MM.1S (cell line): ENCODE results near the gene ACSL1.
A peak's percentile ranks its signal among the peaks of the same experiment; 100 is the strongest.

Source experiments
- DNase-seq: peaks from one replicate; pipeline ENCODE4 v3.0.0-alpha.2; 2015
- H2AFZ ChIP-seq: fragments of 300-600 bp; sonication (generic); 2 replicates; pipeline ENCODE4 v1.6.0; 2016; ENCODE audit warnings: antibody characterized with exemption, low read length
- H3F3A ChIP-seq: fragments of 300-600 bp; sonication (generic); 2 replicates; pipeline ENCODE4 v1.6.1; 2016; ENCODE audit warnings: mild to moderate bottlenecking, antibody characterized with exemption, low read length, moderate library complexity, mixed read lengths; ENCODE audit not compliant: insufficient read depth
- H3K27ac ChIP-seq: fragments of 300-600 bp; sonication (generic); 2 replicates; pipeline ENCODE4 v1.5.1; 2016; ENCODE audit warnings: mild to moderate bottlenecking, low read length
- H3K27me3 ChIP-seq: fragments of 300-600 bp; sonication (generic); replicated peaks from 2 replicates; pipeline ENCODE4 v1.6.0; 2016; ENCODE audit warnings: low read length; ENCODE audit not compliant: insufficient read depth
- H3K36me3 ChIP-seq: fragments of 300-600 bp; sonication (generic); replicated peaks from 2 replicates; pipeline ENCODE4 v1.6.1; 2016; ENCODE audit warnings: mild to moderate bottlenecking, low read length, mixed read lengths; ENCODE audit not compliant: insufficient read depth
- H3K4me1 ChIP-seq: fragments of 300-600 bp; sonication (generic); 2 replicates; pipeline ENCODE4 v1.6.1; 2016; ENCODE audit warnings: low read length, mixed read lengths
- H3K4me2 ChIP-seq: fragments of 300-600 bp; sonication (generic); 2 replicates; pipeline ENCODE4 v1.6.0; 2016; ENCODE audit warnings: low read depth, low read length
- H3K4me3 ChIP-seq: fragments of 300-600 bp; sonication (generic); 2 replicates; pipeline ENCODE4 v1.5.1; 2016; ENCODE audit warnings: low read length, mixed read lengths
- H3K79me2 ChIP-seq: fragments of 300-600 bp; sonication (generic); 2 replicates; pipeline ENCODE4 v1.6.1; 2016; ENCODE audit warnings: mixed run types, low read length, mixed read lengths
- H3K9ac ChIP-seq: fragments of 300-600 bp; sonication (generic); 2 replicates; pipeline ENCODE4 v1.6.1; 2016; ENCODE audit warnings: low read length, mixed read lengths
- H3K9me2 ChIP-seq: fragments of 300-600 bp; sonication (generic); replicated peaks from 2 replicates; pipeline ENCODE4 v1.6.1; 2016; ENCODE audit warnings: mild to moderate bottlenecking, low read length, mixed read lengths; ENCODE audit not compliant: insufficient read depth
- H3K9me3 ChIP-seq: fragments of 300-600 bp; sonication (generic); replicated peaks from 2 replicates; pipeline ENCODE4 v1.6.1; 2016; ENCODE audit warnings: mild to moderate bottlenecking, low read length, mixed read lengths; ENCODE audit not compliant: insufficient read depth
- H4K20me1 ChIP-seq: fragments of 300-600 bp; sonication (generic); 2 replicates; pipeline ENCODE4 v1.6.1; 2016; ENCODE audit warnings: mild to moderate bottlenecking, low read length, moderate library complexity, mixed read lengths; ENCODE audit not compliant: insufficient read depth
- CTCF ChIP-seq: fragments of 300-600 bp; sonication (generic); IDR thresholded peaks from 2 replicates; pipeline ENCODE4 v1.5.1; 2016; ENCODE audit warnings: antibody characterized with exemption, low read length, mixed read lengths
- EZH2 ChIP-seq: fragments of 300-600 bp; sonication (generic); optimal IDR thresholded peaks from 2 replicates; pipeline ENCODE3; 2017; ENCODE audit warnings: low read depth, mild to moderate bottlenecking, antibody characterized with exemption, low read length, mixed read lengths
- EZH2phosphoT487 ChIP-seq: fragments of 300-600 bp; sonication (generic); IDR thresholded peaks from 2 replicates; pipeline ENCODE4 v1.6.1; 2018; ENCODE audit warnings: antibody characterized with exemption, low read length

Gene ACSL1

GRCh38 chr4:184825896-184826690 lies at the start of gene ACSL1:
ACSL1 (minus strand) TSS chr4:184825968; CDS start chr4:184803514, 22,454 bp downstream.
- Histone ChIP-seq H3K9me2 (no peaks in the 10 kb centered on the region), H3K4me1 (0 out of 2 replicates have a peak, but pooled peaks cover 3% of the 10 kb centered on the region), H3K4me2 (peak within 1 kb of the TSS; percentile 99), H3K79me2 (peaks cover 4% of the 10 kb centered on the region; the same call in 1 of the 2 replicates), H3K9ac (peak within 1 kb of the TSS; percentile 62; the same call in 1 of the 2 replicates), H3K4me3 (peak within 1 kb of the TSS; percentile 79), H3K27ac (no peak within 1 kb of the TSS), H3F3A (no peaks in the 10 kb centered on the region), H3K9me3 (no peaks in the 10 kb centered on the region), H4K20me1 (no peaks in the 10 kb centered on the region), H3K27me3 (peaks cover 40% of the 10 kb centered on the region), H2AFZ (peak within 1 kb of the TSS; percentile 98), H3K36me3 (no peaks in the 10 kb centered on the region)
- no peak for TF ChIP-seq EZH2
- TF ChIP-seq EZH2phosphoT487, result no peak
- no peak for TF ChIP-seq CTCF
- peak; percentile 82 for DNase-seq

GRCh38 chr4:184873054-184873453 lies 47.3 kb upstream of the ACSL1 start:
- Histone ChIP-seq H2AFZ (no peak overlapping the region), H3K4me3 (no peak overlapping the region), H3K4me1 (no peaks in the 10 kb centered on the region), H4K20me1 (no peaks in the 10 kb centered on the region), H3K9me3 (no peaks in the 10 kb centered on the region), H3K36me3 (no peaks in the 10 kb centered on the region), H3K4me2 (no peak overlapping the region), H3K9ac (no peak overlapping the region), H3K9me2 (no peaks in the 10 kb centered on the region), H3K79me2 (no peaks in the 10 kb centered on the region), H3K27me3 (no peaks in the 10 kb centered on the region), H3K27ac (no peak overlapping the region), H3F3A (no peaks in the 10 kb centered on the region)
- no peak for DNase-seq
- TF ChIP-seq EZH2phosphoT487 (no peak), CTCF (no peak), EZH2 (no peak)

- H3K4me2 ChIP-seq, result no peak overlapping the region
- H3K9me2 ChIP-seq, result no peaks in the 10 kb centered on the region
- H3K79me2 ChIP-seq, result no peaks in the 10 kb centered on the region
- H3K4me3 ChIP-seq, result no peak overlapping the region
- H4K20me1 ChIP-seq, result no peaks in the 10 kb centered on the region
- no peak overlapping the region for H2AFZ ChIP-seq
- no peaks in the 10 kb centered on the region for H3K9me3 ChIP-seq
- H3K27ac ChIP-seq, result no peak overlapping the region
- no peaks in the 10 kb centered on the region for H3K36me3 ChIP-seq
- H3K27me3 ChIP-seq, result no peaks in the 10 kb centered on the region
- DNase-seq, result no peak
- no peak for TF ChIP-seq EZH2phosphoT487
- no peak for TF ChIP-seq CTCF
- TF ChIP-seq EZH2, result no peak
- no peaks in the 10 kb centered on the region for H3K4me1 ChIP-seq
- H3F3A ChIP-seq, result no peaks in the 10 kb centered on the region
- H3K9ac ChIP-seq, result no peak overlapping the region
Observed at GRCh38 chr4:184870718-184871117, 45.0 kb upstream of the ACSL1 start.
